OCI-LY3 (cell line): Measurements from ENCODE around the gene ELMO1.

Source experiments
- H2AFZ ChIP-seq: fragments of 200-600, 300-600 bp; shearing (Covaris generic); 2 replicates; pipeline ENCODE4 v1.6.0; 2014; ENCODE audit warnings: antibody characterized with exemption, low read depth, low read length
- H3K27ac ChIP-seq: fragments of 200-600, 300-600 bp; sonication (generic); 2 replicates; pipeline ENCODE4 v1.5.1; 2014; ENCODE audit warnings: mild to moderate bottlenecking, low read length, moderate library complexity, mixed read lengths
- H3K27me3 ChIP-seq: fragments of 200-600, 300-600 bp; sonication (generic); 2 replicates; pipeline ENCODE4 v1.6.1; 2014; ENCODE audit warnings: low read depth, low read length, mixed read lengths
- H3K36me3 ChIP-seq: fragments of 200-600, 300-600 bp; sonication (generic); replicated peaks from 2 replicates; pipeline ENCODE3; 2014; ENCODE audit warnings: low read depth, low read length, mixed read lengths
- H3K4me1 ChIP-seq: fragments of 300-600, 200-600 bp; sonication (generic); 2 replicates; pipeline ENCODE4 v1.6.1; 2014; ENCODE audit warnings: low read length, mixed read lengths
- H3K4me2 ChIP-seq: fragments of 200-600, 300-600 bp; sonication (generic); 2 replicates; pipeline ENCODE4 v1.6.1; 2014; ENCODE audit warnings: low read length, mixed read lengths
- H3K4me3 ChIP-seq: fragments of 300-600, 200-600 bp; sonication (generic); 2 replicates; pipeline ENCODE4 v1.5.1; 2014; ENCODE audit warnings: antibody characterized with exemption, mild to moderate bottlenecking, low read length, moderate library complexity
- H3K79me2 ChIP-seq: fragments of 300-600, 200-600 bp; shearing (Covaris generic); 2 replicates; pipeline ENCODE4 v1.6.1; 2014; ENCODE audit warnings: mild to moderate bottlenecking, low read length, mixed read lengths
- H3K9ac ChIP-seq: fragments of 300-600, 200-600 bp; shearing (Covaris generic); 2 replicates; pipeline ENCODE4 v1.6.0; 2014; ENCODE audit warnings: mild to moderate bottlenecking, low read length, moderate library complexity
- H3K9me3 ChIP-seq: fragments of 200-600, 300-600 bp; shearing (Covaris generic); 2 replicates; pipeline ENCODE4 v1.6.1; 2014; ENCODE audit warnings: low read length, mixed read lengths; ENCODE audit not compliant: insufficient read depth
- H4K20me1 ChIP-seq: fragments of 200-600, 300-600 bp; sonication (generic); 2 replicates; pipeline ENCODE4 v1.6.1; 2016; ENCODE audit warnings: low read length, mixed read lengths; ENCODE audit not compliant: insufficient read depth
- EZH2phosphoT487 ChIP-seq: fragments of 200-600 bp; shearing (Covaris generic); IDR thresholded peaks from 2 replicates; pipeline ENCODE4 v1.6.1; 2018; ENCODE audit warnings: antibody characterized with exemption, mixed run types, low read depth
- TF ChIP-seq, protein P1 (sequence below): fragments of 200-600, 300-600 bp; sonication (generic); IDR thresholded peaks from 2 replicates; pipeline ENCODE4 v1.5.1; 2014; ENCODE audit warnings: antibody characterized with exemption, low read length, low read depth

ELMO1 gene

DNA sequence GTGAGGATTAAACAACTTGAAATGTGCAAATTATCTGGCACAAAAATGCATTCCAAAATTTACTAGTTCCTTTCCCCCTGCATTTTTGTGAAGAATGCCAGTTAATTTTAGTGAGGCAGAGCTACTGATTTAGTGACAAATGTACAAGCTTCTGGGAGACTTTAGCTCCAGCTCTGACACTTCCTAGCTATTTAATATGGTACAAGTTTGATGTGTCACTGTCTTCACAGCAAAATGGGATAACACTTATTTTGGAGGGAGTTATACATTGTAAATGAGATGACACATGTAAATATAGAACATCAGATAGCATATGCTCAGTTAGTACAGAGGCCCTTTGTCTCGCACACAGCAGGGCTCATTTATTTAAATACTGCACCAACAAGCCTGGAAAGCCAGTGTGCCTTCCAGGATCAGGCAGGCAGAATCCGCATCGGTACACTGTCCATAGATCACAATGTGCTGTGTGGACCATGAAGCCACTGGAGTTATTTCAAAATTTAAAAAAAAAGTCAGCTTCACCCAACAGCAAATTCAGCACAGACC is 48.7 kb downstream of the ELMO1 start:
- Histone ChIP-seq H3K9me3 (peaks cover 11% of the 10 kb centered on the region; the same call in 1 of the 2 replicates), H3K4me2 (no peak overlapping the region), H3K79me2 (no peaks in the 10 kb centered on the region), H3K9ac (no peak overlapping the region), H3K36me3 (peaks cover 2% of the 10 kb centered on the region), H3K27ac (no peak overlapping the region), H4K20me1 (no peaks in the 10 kb centered on the region), H3K27me3 (no peaks in the 10 kb centered on the region), H3K4me1 (peaks cover 11% of the 10 kb centered on the region), H2AFZ (no peak overlapping the region), H3K4me3 (no peak overlapping the region)
- TF ChIP-seq, protein P1, sequence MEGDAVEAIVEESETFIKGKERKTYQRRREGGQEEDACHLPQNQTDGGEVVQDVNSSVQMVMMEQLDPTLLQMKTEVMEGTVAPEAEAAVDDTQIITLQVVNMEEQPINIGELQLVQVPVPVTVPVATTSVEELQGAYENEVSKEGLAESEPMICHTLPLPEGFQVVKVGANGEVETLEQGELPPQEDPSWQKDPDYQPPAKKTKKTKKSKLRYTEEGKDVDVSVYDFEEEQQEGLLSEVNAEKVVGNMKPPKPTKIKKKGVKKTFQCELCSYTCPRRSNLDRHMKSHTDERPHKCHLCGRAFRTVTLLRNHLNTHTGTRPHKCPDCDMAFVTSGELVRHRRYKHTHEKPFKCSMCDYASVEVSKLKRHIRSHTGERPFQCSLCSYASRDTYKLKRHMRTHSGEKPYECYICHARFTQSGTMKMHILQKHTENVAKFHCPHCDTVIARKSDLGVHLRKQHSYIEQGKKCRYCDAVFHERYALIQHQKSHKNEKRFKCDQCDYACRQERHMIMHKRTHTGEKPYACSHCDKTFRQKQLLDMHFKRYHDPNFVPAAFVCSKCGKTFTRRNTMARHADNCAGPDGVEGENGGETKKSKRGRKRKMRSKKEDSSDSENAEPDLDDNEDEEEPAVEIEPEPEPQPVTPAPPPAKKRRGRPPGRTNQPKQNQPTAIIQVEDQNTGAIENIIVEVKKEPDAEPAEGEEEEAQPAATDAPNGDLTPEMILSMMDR = no peak
- TF ChIP-seq EZH2phosphoT487 = no peak

DNA sequence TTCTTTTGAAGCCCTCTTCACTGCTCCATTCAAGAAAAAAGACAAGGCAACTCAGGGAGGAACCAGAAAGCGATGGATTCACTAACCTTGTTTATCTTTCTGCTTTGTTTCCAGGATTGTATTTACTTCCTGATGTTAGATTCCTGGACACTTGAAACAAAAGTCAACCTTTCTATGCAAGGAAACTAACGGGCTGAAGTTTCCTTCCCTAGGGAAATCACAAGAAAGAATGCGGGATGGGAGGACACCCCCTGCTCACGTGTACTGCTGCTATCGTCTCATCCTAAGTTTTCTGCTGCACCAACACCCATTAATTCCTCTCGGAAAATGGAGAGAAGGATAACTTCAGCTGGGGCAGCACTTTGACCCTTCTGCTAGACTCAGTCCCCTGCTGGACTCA is 50.3 kb downstream of the ELMO1 start:
- TF ChIP-seq EZH2phosphoT487 = no peak
- TF ChIP-seq, protein P1 = no peak
- Histone ChIP-seq H3K36me3 (peaks cover 2% of the 10 kb centered on the region), H3K4me1 (peaks cover 11% of the 10 kb centered on the region), H3K79me2 (no peaks in the 10 kb centered on the region), H4K20me1 (no peaks in the 10 kb centered on the region), H3K4me2 (no peak overlapping the region), H3K9me3 (peaks cover 11% of the 10 kb centered on the region; the same call in 1 of the 2 replicates), H2AFZ (no peak overlapping the region), H3K27ac (no peak overlapping the region), H3K4me3 (no peak overlapping the region), H3K9ac (no peak overlapping the region), H3K27me3 (no peaks in the 10 kb centered on the region)

DNA sequence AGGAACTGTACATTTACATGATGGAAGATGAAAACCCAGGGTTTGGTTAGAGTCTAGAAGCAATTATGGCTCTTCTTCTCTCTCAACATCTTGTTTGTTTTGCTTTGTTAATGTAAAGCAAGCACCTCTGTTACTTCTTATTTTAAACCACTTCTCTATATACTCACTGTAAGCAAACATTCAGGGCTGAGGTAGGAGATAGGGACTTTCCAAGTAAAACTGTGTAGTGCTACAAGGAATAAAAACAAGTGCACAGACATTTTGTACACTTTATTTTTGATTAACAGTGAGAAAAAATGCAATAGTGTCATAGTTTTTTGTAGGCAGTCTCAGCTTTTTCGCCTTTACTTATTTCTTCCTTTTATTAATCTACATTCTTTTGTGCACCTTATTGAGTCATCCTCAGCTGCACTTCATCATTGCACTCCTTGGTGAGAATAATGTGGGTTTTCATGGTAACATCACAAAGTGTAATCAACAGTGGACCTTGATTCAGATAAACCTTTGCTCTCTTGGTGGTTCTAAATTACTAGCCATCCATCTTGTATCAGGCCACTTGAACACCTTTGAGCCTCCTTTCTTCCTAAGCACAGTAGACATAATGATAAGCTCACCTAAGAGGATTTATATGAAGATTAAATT is 52.9 kb downstream of the ELMO1 start:
- TF ChIP-seq, protein P1 = no peak
- no peak for TF ChIP-seq EZH2phosphoT487
- H3K9me3 ChIP-seq = no peaks in the 10 kb centered on the region
- H3K9ac ChIP-seq = no peak overlapping the region
- no peak overlapping the region; the same call in 1 of the 2 replicates for H3K27ac ChIP-seq
- no peaks in the 10 kb centered on the region for H3K36me3 ChIP-seq
- peaks cover 24% of the 10 kb centered on the region for H3K4me1 ChIP-seq
- peak overlapping the region; percentile 41 for H3K4me2 ChIP-seq
- H4K20me1 ChIP-seq = 0 out of 2 replicates have a peak, but pooled peaks cover 3% of the 10 kb centered on the region
- H3K27me3 ChIP-seq = no peaks in the 10 kb centered on the region
- H3K4me3 ChIP-seq = no peak overlapping the region
- no peak overlapping the region for H2AFZ ChIP-seq
- H3K79me2 ChIP-seq = no peaks in the 10 kb centered on the region

DNA sequence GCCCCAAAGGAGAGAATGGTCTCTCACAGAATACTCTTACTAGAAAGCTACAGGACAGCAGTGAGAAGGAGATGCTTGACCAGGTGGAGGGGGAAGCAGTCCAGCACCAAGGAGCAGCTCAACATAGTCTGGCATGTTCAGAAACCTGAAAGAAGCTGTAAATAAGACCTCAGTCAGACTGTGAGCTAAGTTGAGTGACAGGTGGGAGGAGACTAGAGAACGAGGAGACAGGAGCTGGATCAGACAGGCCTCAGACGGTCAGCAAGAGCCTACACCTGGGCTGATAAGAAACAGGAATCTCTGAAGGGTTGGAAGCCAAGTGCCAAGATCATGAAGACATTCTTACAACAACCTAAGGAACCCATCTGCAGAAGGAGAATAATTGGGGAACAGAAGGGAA is 54.5 kb downstream of the ELMO1 start:
- H2AFZ ChIP-seq = no peak overlapping the region
- H3K36me3 ChIP-seq = no peaks in the 10 kb centered on the region
- no peak overlapping the region for H3K4me2 ChIP-seq

More for the DNA sequence above, 54.5 kb downstream of the ELMO1 start:
- H4K20me1 ChIP-seq = 0 out of 2 replicates have a peak, but pooled peaks cover 3% of the 10 kb centered on the region
- H3K4me3 ChIP-seq = no peak overlapping the region
- no peak overlapping the region for H3K27ac ChIP-seq
- H3K27me3 ChIP-seq = no peaks in the 10 kb centered on the region
- H3K4me1 ChIP-seq = peaks cover 24% of the 10 kb centered on the region
- H3K9ac ChIP-seq = no peak overlapping the region
- no peak for TF ChIP-seq EZH2phosphoT487
- TF ChIP-seq, protein P1 = no peak
- H3K79me2 ChIP-seq = no peaks in the 10 kb centered on the region; the same call in 1 of the 2 replicates
- H3K9me3 ChIP-seq = no peaks in the 10 kb centered on the region
